Measurements from ENCODE around the gene ALDH3A2.
"Not testable (repeated sequence)": the region's sequence is repeated elsewhere in the genome, so short reads cannot be mapped to it uniquely, and the experiment has no call there.

DNA sequence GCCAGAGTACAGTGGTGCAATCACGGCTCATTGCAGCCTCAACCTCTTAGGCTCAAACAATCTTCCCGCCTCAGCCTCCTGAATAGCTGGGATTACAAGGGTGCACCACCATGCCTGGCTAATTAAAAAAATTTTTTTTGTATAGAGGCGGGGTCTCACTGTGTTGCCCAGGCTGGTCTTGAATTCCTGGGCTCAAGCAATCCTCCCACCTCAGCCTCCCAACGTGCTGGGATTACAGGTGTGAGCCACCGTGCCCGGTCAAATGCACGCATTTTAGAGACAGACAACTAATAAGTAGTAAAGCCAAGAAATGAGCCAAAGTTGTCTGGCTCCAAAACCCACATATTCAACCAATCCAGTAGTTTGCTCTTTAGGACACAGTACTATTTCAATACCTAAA is 21.1 kb downstream of the ALDH3A2 start:
- TF ChIP-seq CTCF (IDR thresholded peaks at IDR 0.05; ENCODE audit: low read depth, low read length, missing input control); REST (IDR thresholded peaks at IDR 0.05); NR2F2 (IDR thresholded peaks at IDR 0.05); YY1 (IDR thresholded peaks at IDR 0.05); EGR1 (IDR thresholded peaks at IDR 0.05; ENCODE audit: low read depth in 2 of 2): not testable (repeated sequence)
- TF ChIP-seq, protein P1, sequence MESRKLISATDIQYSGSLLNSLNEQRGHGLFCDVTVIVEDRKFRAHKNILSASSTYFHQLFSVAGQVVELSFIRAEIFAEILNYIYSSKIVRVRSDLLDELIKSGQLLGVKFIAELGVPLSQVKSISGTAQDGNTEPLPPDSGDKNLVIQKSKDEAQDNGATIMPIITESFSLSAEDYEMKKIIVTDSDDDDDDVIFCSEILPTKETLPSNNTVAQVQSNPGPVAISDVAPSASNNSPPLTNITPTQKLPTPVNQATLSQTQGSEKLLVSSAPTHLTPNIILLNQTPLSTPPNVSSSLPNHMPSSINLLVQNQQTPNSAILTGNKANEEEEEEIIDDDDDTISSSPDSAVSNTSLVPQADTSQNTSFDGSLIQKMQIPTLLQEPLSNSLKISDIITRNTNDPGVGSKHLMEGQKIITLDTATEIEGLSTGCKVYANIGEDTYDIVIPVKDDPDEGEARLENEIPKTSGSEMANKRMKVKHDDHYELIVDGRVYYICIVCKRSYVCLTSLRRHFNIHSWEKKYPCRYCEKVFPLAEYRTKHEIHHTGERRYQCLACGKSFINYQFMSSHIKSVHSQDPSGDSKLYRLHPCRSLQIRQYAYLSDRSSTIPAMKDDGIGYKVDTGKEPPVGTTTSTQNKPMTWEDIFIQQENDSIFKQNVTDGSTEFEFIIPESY (IDR thresholded peaks at IDR 0.05), result not testable (repeated sequence)
- TF ChIP-seq, protein P2, sequence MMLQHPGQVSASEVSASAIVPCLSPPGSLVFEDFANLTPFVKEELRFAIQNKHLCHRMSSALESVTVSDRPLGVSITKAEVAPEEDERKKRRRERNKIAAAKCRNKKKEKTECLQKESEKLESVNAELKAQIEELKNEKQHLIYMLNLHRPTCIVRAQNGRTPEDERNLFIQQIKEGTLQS (IDR thresholded peaks at IDR 0.05), result not testable (repeated sequence)

Data from liver (tissue), 3 donors.